ENCODE data around the gene CCL2.

Gene CCL2

DNA sequence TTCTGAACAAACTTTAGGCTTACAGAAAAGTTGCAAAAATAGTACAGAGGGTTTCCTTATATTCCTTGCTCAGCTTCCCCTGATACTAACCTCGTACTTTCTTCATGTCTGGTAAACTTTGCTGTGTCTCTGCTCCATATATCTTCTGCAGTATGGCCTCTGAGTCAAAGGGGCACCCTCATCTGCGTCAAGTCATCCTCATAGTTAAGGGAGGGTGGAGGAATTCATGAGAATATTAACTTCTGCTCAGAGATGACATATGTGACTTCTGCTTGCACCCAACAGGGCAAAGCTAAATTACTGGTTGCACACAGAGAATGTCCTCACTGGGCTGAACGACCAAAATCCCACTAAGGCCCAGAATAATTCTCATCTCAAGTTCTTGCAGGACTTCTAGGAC is 10.6 kb downstream of the CCL2 start:
- no peak for DNase-seq (ENCODE audit: low read depth)

DNA sequence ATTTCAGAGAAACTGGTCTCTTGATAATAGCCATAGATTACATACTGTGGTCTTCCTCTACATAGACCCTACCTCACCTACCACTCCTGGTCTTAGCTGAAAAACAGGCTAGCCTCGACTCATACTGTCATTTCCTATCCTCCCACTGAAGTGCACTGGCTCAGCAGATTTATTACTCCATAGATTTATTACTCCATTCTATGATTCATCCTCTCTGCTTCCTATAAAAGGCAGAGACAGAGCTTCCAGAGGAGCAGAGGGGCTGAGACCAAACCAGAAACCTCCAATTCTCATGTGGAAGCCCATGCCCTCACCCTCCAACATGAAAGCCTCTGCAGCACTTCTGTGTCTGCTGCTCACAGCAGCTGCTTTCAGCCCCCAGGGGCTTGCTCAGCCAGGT is 14.9 kb downstream of the CCL2 start, which contains the start of gene CCL7:
Gene CCL7, plus strand, starts transcription at position 253 of the 400 bp plus-strand sequence. Its CDS starts 70 bp downstream, at position 323.
- DNase-seq (ENCODE audit: low read depth) = no peak

DNA sequence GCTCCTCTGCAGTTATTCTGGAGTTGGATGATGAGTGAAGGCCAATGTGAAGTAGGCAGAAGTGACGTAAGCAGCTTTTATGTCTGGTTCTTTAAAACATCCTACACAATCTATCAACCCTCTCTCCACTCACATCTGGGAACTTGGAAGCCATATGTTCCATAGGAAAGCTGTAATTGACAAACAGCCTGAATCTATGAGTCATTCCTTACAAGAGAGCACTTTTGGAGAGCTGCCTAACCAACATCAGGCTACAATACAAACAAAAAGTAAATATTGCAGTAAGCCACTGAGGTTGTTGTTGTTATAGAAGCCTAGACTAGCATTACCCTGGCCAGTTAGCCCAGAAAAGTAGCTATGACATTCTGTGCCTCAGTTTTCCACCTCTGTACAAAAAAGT is 20.8 kb downstream of the CCL2 start:
- no peak for DNase-seq (ENCODE audit: low read depth)

DNA sequence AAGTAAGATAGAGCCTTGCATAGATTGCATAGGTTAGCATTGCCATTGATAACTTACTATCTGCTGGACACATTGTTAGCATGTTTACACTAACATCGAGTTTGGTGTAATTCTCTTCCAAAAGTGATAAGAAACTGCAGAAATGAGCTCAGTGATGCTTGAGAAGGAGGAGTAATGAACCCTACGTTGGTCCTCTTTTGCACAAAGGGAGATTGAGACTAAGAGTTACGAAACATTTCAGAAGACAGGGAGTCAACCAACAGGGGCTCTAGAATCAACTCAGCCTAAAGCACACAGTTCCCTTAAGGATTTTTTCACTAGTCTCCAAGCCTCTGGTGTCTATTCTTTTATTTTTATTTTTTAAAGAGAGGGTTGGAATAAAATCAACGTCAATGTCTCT is 21.7 kb downstream of the CCL2 start:
- no peak for DNase-seq (ENCODE audit: low read depth)

DNA sequence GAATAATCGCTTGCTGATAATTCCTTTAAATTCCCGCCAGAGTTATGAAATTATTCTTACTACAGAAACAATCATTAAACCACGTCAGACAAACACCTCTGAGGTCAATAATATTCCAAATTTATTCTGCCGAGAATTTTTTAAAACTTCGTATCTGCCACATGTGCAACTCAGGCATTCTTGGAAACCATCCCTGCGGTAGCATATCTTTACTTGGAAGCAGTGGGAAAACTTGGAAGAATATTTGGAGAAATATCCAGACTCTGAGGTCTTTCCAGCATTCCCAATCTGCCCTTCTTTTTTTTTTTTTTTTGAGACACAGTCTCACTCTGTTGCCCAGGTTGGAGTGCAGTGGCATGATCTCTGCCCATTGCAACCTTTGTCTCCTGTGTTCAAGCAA is 28.5 kb downstream of the CCL2 start:
- no peak for DNase-seq (ENCODE audit: low read depth)

DNA sequence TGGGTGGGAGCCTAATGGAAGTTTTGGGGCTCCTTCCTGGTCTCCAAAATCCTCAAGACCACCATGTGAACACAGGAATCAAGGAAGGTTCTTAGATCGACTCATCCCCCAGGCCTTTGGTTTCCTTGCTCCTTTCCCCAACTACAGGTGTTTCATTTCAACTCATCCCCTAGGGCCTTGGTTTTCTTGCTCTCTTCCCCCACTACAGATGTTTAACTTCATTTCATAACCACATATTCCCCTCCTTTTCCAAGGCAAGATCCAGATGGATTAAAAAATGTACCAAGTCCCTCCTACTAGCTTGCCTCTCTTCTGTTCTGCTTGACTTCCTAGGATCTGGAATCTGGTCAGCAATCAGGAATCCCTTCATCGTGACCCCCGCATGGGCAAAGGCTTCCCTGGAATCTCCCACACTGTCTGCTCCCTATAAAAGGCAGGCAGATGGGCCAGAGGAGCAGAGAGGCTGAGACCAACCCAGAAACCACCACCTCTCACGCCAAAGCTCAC is 30.3 kb downstream of the CCL2 start, which contains the start of gene CCL11:
Gene CCL11, plus strand, starts transcription at position 457 of the 507 bp plus-strand sequence. CDS start 67 bp downstream, outside the sequence.
- no peak for DNase-seq (ENCODE audit: low read depth)

DNA sequence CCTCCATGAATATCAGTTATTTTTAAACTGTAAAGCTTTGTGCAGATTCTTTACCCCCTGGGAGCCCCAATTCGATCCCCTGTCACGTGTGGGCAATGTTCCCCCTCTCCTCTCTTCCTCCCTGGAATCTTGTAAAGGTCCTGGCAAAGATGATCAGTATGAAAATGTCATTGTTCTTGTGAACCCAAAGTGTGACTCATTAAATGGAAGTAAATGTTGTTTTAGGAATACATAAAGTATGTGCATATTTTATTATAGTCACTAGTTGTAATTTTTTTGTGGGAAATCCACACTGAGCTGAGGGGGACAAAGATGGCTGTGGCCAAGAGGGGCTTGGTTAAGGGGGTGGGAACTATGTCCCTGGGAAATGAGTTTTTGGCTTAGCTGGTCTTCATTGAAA is 32.8 kb downstream of the CCL2 start:
- no peak for DNase-seq (ENCODE audit: low read depth)

DNA sequence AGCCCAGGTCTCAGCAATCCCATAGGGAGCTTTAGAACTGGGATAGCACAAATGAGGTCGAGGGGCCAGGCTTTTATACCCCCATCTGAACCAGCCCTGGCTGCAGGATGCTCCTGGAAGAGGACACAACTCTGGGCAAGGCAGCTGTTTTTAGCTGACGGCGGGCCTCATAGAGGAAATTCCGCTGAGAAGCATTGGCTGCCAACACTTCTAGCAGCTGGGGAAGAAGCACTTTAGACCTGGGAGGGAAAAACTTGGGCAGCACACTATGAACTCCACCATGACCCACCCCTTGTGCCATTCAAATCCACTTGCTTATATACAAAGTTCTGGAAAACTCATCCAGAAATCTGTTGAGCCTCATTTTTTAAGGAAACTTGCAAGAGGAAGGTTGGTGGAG is 35.5 kb downstream of the CCL2 start:
- DNase-seq (ENCODE audit: low read depth) = no peak

DNA sequence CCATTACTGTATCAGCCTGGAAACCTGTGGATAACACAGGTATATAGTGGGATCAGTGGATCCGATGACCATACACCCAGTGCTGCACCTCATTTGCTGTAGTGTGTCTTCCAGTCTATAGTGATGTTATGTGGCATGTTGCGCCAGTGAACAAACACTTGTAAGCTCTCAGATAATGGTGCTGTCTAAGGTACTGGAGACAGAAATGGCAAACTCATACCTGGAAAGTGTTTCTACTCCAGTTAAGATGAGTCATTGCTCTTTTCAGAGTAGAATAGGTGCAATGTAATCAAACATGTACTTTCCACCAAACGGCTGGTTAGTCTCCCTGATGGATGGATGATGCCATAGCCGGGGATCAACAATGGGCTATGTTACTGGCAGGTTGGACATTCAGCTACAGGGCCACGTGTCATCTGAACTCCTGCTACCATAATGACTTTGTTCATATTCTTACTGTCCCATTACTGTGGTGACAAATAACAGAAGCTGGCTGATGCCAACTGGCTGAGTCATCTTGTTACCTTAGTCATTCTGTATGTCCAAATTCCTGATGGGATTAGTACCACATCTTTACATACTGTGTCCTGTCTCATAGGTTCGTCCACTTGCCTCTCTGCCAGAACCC is 36.8 kb downstream of the CCL2 start:
- no peak for DNase-seq (ENCODE audit: low read depth)

DNA sequence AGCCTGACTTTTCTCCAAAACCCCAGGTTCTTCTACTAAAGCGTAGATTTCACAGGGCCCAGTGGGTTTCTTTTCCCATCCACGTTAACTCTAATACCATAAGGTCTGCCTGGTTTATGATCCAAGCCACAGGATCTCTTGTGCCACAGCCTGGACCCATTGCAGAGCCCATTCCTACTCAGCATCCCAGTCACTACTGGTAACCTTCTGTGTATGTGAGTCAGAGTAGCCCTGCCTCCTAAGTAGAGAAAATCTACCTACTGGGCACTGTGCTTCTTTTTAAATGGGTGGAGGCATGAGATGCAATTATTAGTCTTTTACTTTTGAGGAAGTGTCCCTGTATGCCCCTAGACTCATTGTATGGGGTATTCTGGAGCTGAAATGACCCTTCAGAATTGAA is 43.9 kb downstream of the CCL2 start:
- no peak for DNase-seq (ENCODE audit: low read depth)

DNA sequence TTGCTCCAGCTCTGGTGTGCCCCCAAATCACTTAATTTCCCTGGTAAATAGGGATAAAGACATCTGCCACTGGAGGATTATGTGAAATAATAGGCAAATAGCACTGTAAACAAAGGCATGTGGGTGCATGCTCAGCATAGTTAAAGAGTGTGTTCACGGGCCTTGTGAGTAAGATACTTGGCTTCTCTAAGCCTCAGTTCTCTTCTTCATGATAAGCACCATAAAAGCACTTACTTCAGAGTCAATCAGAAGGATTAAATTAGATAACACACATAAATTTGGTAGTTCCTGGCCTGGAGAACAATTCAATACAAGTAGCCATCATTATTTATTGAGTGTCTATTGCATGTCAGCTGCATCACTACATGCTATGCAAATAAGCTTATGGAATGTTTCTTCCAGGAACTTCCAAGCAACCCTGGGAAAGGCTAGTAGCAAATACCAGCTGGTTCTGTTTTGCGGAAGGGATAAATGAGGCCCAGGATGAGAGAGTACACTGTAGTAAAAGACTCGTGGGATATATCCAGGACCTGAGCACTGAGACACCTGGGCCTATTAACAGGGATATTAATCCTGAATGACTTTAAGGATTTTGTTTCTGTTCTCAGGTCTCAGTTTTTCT is 45.0 kb downstream of the CCL2 start:
- DNase-seq (ENCODE audit: low read depth) = no peak

DNA sequence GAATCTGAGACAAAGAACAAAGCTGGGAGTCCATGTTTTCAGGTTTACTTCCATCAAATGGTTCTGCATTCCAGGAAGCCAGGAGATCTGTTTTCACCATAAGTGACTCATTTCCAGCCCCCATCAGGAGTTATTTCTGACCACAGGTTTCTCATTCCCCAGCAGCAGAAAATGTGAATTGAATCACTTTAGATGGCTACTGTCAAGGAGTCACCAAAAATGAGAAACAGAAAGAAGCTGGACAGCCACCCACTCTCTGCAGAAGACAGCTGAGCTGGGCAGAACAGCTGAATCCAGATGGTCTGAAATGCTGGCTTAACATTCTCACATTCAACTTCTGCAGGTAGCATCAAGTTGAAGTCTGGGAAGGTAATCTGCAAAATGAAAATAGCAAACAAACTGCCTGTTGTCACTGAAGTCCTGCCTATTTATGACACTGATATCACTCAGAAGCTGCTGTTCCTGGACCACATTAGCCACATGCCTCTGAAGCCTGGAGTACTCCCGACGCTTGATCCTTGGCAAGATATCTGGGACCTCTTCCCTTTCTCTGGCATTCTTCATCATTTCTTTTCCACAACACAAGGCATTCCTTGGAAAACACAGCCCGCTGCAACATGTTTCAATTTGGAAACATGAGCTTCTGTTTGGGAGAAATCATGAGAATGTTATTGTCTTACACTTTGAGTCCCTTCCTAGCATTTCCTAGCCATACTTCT is 45.7 kb downstream of the CCL2 start:
- no peak for DNase-seq (ENCODE audit: low read depth)

DNA sequence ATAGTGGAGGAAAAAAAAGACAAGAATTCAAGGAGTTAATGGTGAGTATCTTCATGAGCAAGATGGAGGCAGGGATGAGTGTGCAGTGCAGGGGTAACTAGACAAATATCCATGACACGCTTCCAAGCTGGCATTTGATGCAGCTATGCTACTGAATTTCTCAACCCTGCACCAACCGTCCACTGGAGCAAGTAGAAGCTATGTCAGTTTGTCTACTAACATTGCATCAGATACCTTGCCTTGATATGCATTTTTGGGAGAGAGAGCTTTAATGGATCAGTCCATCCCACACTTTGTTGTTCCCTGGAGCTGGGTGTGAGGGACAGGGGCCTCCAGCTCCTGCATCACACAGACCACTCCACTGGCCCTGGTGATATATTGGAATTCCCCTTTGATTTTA is 46.9 kb downstream of the CCL2 start:
- DNase-seq (ENCODE audit: low read depth) = no peak

DNA sequence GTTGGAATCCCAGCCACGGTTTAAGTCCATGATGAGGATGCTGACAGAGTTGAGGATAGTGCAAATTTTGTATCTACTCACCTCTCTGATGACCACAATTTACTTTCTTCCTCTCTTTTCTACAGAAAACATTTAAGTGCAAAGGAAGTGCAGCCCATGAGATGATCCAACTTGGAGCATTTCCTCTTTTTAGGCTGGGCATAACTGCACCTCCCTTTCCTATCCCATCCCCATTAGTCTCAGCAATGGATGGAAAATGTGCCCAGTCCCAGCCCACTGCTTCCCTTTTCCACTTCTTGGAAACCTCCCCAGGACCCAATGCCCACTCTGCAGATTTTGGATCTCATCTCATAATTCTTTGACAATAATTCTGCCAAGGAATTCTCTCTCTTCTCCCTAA is 47.6 kb downstream of the CCL2 start:
- DNase-seq (ENCODE audit: low read depth) = no peak

DNA sequence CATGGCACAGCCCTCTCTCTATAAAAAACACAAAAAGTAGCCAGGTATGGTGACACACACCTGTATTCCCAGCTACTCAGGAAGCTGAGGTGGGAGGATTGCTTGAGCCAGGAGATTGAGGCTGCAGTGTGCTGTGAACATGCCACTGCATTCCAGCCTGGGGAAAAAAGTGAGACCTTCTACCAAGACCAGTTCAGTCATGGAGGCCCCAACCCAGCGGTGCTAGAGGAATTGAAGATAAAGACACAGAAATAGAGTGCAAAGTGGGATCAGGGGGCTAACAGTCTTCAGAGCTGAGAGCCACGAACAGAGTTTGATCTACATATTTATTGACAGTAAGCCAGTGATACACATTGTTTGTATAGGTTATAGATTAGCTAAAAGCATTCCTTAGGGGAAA is 48.5 kb downstream of the CCL2 start:
- no peak for DNase-seq (ENCODE audit: low read depth)

DNA sequence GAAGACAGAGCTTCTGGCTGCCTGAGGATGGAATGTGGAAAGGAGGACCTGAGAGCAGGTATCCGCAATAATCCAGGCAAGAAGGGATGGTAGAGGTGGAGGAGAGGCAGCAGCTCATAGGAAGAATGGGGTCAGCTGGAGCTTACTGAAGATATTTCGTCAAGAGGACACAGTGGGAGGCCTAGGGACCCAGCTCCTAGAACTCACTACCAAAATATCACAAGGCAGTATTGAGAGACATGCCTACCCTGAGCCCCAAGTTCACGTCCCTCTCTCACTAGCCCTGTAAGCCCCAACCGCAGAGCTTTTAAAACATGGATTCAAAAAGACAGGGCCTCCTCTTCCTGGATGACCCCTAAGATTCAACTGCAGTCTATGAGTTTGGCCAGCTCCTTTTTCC is 50.0 kb downstream of the CCL2 start:
- DNase-seq (ENCODE audit: low read depth) = no peak

DNA sequence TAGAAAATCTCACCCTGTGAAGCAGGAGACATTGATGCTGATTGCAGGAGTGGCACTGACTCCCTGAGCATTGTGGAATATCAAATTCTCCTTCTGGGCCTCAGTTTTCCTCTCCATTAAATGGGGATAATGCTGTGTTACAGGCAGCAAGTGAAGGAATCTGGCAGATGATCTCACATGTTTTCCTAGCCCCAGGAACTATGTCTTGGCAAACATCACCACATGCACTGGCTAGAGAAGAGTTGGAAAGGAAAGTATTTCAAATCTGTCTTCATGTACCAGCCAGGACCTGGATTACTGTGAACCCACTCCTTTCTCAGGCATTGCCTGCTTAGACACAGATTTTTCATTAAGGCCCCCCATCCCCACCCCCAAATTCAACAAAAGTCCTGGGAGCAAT is 50.5 kb downstream of the CCL2 start:
- no peak for DNase-seq (ENCODE audit: low read depth)

DNA sequence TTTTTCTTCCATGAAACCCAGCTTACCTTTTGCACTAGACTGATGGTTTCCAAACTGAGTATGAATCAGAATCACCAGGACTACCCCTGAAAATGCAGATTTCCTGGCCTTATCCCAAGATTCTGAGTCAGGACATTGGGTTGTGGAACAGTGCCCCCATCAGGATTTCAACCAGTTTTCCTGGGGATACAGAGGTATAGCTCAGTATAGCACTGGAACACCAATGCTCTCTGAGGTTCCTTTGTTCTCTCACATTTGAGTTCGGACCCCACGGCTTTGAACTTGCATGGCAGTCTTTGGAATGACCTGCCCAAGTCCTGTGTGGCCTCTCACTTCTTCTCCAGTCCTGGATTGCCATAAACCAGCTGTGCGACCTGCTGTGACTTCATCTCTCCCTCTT is 51.4 kb downstream of the CCL2 start:
- no peak for DNase-seq (ENCODE audit: low read depth)
